Keratinocyte (primary cell): ENCODE measurements around the gene C11orf52. TPM values are rescaled to one million over a fixed set of nuclear protein-coding genes. Genes with fewer than 3 reads are reported as not detected.

Experiments
- DNase-seq: peaks from one replicate; pipeline ENCODE4 v3.0.0-alpha.2; 2011; ENCODE audit warnings: low read depth, missing footprints, low spot score
- FAIRE-seq: peaks from 2 replicates; lab custom pipeline; 2011; peaks lifted over from hg19 to GRCh38; lab: Jason Lieb, UNC
- H2AFZ ChIP-seq: 2 replicates; pipeline ENCODE4 v1.6.0; 2012; ENCODE audit warnings: low read length, control low read depth, inconsistent platforms; ENCODE audit not compliant: control insufficient read depth
- H3K27ac ChIP-seq: 2 replicates; pipeline ENCODE4 v1.5.1; 2011; ENCODE audit warnings: low read length; ENCODE audit not compliant: control insufficient read depth, insufficient read depth
- H3K27me3 ChIP-seq: 3 replicates; pipeline ENCODE4 v1.6.0; 2011; ENCODE audit warnings: low read length; ENCODE audit not compliant: control insufficient read depth, insufficient read depth; ENCODE audit errors: extremely low read depth
- H3K36me3 ChIP-seq, 2 experiments: 2 replicates in 1 of 2; 3 replicates in 1 of 2; pipeline ENCODE4 v1.5.1; 2011; ENCODE audit warnings: low read length in 2 of 2, mild to moderate bottlenecking in 1 of 2; ENCODE audit not compliant: control insufficient read depth in 2 of 2, insufficient read depth in 2 of 2; ENCODE audit errors: extremely low read depth in 1 of 2
- H3K4me1 ChIP-seq: 3 replicates; pipeline ENCODE4 v1.5.1; 2011; ENCODE audit warnings: low read length; ENCODE audit not compliant: control insufficient read depth, insufficient read depth; ENCODE audit errors: extremely low read depth
- H3K4me2 ChIP-seq: 3 replicates; pipeline ENCODE4 v1.6.0; 2011; ENCODE audit warnings: low read depth, low read length; ENCODE audit not compliant: control insufficient read depth, insufficient read depth; ENCODE audit errors: extremely low read depth
- H3K4me3 ChIP-seq, 3 experiments: fragments of 200-600 bp in 1 of 3; sonication (generic) in 1 of 3; 2 replicates in 2 of 3; 3 replicates in 1 of 3; pipeline ENCODE4 v1.5.1; 2011 to 2016; ENCODE audit warnings: low read length in 3 of 3, mild to moderate bottlenecking in 3 of 3, control low read depth in 2 of 3, inconsistent platforms in 1 of 3, low read depth in 1 of 3, mixed read lengths in 1 of 3, mixed run types in 1 of 3, moderate library complexity in 1 of 3; ENCODE audit not compliant: control insufficient read depth in 2 of 3, insufficient read depth in 2 of 3; ENCODE audit errors: extremely low read depth in 1 of 3
- H3K79me2 ChIP-seq: 2 replicates; pipeline ENCODE4 v1.6.0; 2012; ENCODE audit warnings: low read length; ENCODE audit not compliant: control insufficient read depth, insufficient read depth
- H3K9ac ChIP-seq: 3 replicates; pipeline ENCODE4 v1.6.0; 2011; ENCODE audit warnings: low read length; ENCODE audit not compliant: control insufficient read depth, insufficient read depth; ENCODE audit errors: extremely low read depth
- H3K9me1 ChIP-seq: 3 replicates; pipeline ENCODE4 v1.6.0; 2011; ENCODE audit warnings: low read length; ENCODE audit not compliant: control insufficient read depth, insufficient read depth; ENCODE audit errors: extremely low read depth
- H3K9me3 ChIP-seq: 2 replicates; pipeline ENCODE4 v1.5.1; 2012; ENCODE audit warnings: low read depth, low read length; ENCODE audit not compliant: control insufficient read depth
- H4K20me1 ChIP-seq: 3 replicates; pipeline ENCODE4 v1.6.0; 2011; ENCODE audit warnings: low read length; ENCODE audit not compliant: control insufficient read depth, insufficient read depth; ENCODE audit errors: extremely low read depth
- EZH2 ChIP-seq: IDR thresholded peaks from one replicate; pipeline ENCODE4 v1.6.1; 2012; ENCODE audit warnings: inconsistent platforms, mild to moderate bottlenecking, low read length, moderate library complexity
- dilution Hi-C: fragments of 300-500 bp; cut with MboI; formaldehyde crosslinking; loops from one replicate; pipeline ENCODE4 v1.7.0; 2020; ENCODE audit warnings: low sequenced_read_pairs; ENCODE audit not compliant: extremely low pct_ligation_motif_present
- polyA plus RNA-seq, 5 experiments: library from polyadenylated mRNA; depleted of rRNA in 3 of 5; stranded (reverse) in 3 of 5; stranded (forward) in 1 of 5; unstranded in 1 of 5; fragments of >200 nt; gene quantifications; 1 replicate in 1 of 5; 2 replicates in 3 of 5; 3 replicates in 1 of 5; pipeline versions ENCODE4 v1.2.1 to v1.2.3, GENCODE V29; 2011 to 2012; ENCODE audit warnings: missing spikeins in 2 of 5, low read depth in 1 of 5, low replicate concordance in 1 of 5
- TF ChIP-seq, protein P1 (sequence below), 3 experiments: IDR thresholded peaks in 1 of 3; conservative IDR thresholded peaks in 1 of 3; optimal IDR thresholded peaks in 1 of 3; 2 replicates in 2 of 3; 3 replicates in 1 of 3; pipeline versions ENCODE3 to v1.5.1; 2011; ENCODE audit warnings: low read length in 3 of 3, mild to moderate bottlenecking in 3 of 3, moderate library complexity in 2 of 3, control low read depth in 1 of 3, inconsistent platforms in 1 of 3; ENCODE audit not compliant: insufficient read depth in 2 of 3; ENCODE audit errors: extremely low read depth in 1 of 3

The C11orf52 gene
- polyA plus RNA-seq, 1 donor (not counting 4 experiments of a cell fraction or from before 2014, with no cell fraction given): 3.5 TPM

DNA sequence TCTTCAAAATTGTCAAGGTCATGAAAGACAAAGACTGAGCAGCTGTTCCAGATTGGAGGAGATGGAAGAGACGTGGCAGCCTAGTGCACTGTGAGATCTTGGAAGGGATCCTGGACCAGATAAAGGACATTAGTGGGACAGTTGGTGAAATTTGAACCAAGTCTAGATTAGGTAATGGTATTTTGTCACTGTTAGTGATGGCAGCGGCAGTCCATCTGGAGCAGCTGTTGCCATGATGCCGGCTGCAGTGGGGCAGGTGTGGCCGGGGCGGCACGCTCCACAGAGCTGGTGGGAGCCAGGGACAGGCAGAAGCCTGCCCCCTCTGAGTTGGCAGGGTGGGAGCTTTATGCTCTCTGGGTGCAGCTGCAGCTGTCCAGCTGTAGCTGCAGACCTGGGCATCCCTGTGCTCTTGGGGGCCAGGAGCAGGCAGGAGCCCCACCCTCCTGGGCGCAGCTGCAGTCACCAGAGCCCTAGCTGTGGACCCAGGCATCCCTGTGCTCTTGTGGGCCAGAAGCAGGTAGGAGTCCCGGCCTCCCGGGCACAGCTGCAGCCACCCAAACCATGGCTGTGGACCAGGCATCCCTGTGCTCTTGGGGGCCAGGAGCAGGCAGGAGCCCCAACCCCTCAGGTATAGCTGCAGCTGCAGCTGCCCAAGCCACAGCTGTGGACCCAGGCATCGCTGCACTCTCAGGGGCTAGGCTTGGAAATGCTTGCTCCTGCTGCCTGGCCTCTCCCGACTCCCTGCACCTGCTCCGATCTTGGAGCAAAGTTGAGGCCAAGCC, 39.1 kb downstream of the C11orf52 start:
- FAIRE-seq (no peak), DNase-seq (no peak)
- H3K27ac ChIP-seq: no peak overlapping the region
- H3K79me2 ChIP-seq: no peaks in the 10 kb centered on the region
- no peak overlapping the region for H3K4me2 ChIP-seq
- H2AFZ ChIP-seq: no peak overlapping the region
- no peaks in the 10 kb centered on the region for H3K9me3 ChIP-seq
- no peak overlapping the region for H3K9ac ChIP-seq
- H4K20me1 ChIP-seq: no peaks in the 10 kb centered on the region
- TF ChIP-seq, protein P1, sequence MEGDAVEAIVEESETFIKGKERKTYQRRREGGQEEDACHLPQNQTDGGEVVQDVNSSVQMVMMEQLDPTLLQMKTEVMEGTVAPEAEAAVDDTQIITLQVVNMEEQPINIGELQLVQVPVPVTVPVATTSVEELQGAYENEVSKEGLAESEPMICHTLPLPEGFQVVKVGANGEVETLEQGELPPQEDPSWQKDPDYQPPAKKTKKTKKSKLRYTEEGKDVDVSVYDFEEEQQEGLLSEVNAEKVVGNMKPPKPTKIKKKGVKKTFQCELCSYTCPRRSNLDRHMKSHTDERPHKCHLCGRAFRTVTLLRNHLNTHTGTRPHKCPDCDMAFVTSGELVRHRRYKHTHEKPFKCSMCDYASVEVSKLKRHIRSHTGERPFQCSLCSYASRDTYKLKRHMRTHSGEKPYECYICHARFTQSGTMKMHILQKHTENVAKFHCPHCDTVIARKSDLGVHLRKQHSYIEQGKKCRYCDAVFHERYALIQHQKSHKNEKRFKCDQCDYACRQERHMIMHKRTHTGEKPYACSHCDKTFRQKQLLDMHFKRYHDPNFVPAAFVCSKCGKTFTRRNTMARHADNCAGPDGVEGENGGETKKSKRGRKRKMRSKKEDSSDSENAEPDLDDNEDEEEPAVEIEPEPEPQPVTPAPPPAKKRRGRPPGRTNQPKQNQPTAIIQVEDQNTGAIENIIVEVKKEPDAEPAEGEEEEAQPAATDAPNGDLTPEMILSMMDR (optimal IDR thresholded peaks at IDR 0.05 in 1 of 3, IDR thresholded peaks at IDR 0.05 in 1 of 3, conservative IDR thresholded peaks at IDR 0.05 in 1 of 3; ENCODE audit: extremely low read depth in 1 of 3, insufficient read depth in 2 of 3, low read length in 3 of 3): no peak
- no peak for TF ChIP-seq EZH2
- H3K4me1 ChIP-seq: peaks cover 17% of the 10 kb centered on the region
- H3K27me3 ChIP-seq: no peaks in the 10 kb centered on the region
- H3K36me3 ChIP-seq: no peaks in the 10 kb centered on the region
- no peak overlapping the region for H3K4me3 ChIP-seq
- dilution Hi-C loops: no loop called here
- H3K9me1 ChIP-seq: no peaks in the 10 kb centered on the region

DNA sequence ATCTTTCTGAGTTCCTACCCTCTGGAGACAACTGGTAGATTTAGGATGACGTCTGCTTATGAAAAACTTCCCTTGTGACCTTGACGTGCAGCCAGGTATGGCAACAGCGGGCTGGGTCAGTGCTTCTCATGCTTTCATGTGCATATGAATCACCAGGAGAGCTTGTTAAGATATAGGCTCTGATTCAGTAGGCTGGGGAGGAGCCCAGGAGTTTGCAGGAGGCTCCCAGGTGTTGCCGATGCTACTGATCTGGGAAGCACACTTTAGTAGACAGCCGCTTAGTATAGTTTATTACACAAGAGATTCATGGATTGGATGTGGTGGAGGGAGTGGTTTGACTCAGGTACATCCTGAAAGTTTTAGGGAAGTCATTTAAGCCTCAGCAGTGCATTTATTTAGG, 42.2 kb downstream of the C11orf52 start:
- FAIRE-seq: peak; percentile 98
- dilution Hi-C loops: no loop called here
- Histone ChIP-seq H3K27ac (peak overlapping the region; percentile 92), H3K9me1 (no peaks in the 10 kb centered on the region), H3K79me2 (no peaks in the 10 kb centered on the region), H4K20me1 (no peaks in the 10 kb centered on the region), H3K36me3 (no peaks in the 10 kb centered on the region), H3K9me3 (no peaks in the 10 kb centered on the region), H3K4me1 (peaks cover 17% of the 10 kb centered on the region), H3K27me3 (no peaks in the 10 kb centered on the region), H2AFZ (peak overlapping the region; percentile 71), H3K4me2 (peak overlapping the region; percentile 51), H3K4me3 (no peak overlapping the region), H3K9ac (peak overlapping the region; percentile 51)
- peak; percentile 95 for DNase-seq
- no peak for TF ChIP-seq EZH2
- TF ChIP-seq, protein P1 (optimal IDR thresholded peaks at IDR 0.05 in 1 of 3, IDR thresholded peaks at IDR 0.05 in 1 of 3, conservative IDR thresholded peaks at IDR 0.05 in 1 of 3; ENCODE audit: extremely low read depth in 1 of 3, insufficient read depth in 2 of 3, low read length in 3 of 3): no peak
